GM21528 (cell line): Measurements from ENCODE around the gene AMFR.

ENCODE experiments used
- ATAC-seq: cut with Tn5 transposase; IDR thresholded peaks from one replicate; pipeline ENCODE4 v1.9.1; 2021; ENCODE audit warnings: mild to moderate bottlenecking, moderate library complexity; ENCODE audit not compliant: unreplicated experiment, low FRiP score

Gene AMFR

GRCh38 chr16:56424791-56425438 is 430 bp downstream of the AMFR start:
- ATAC-seq = peak; percentile 33

- ATAC-seq = no peak
Measured at GRCh38 chr16:56424404-56424764, 961 bp downstream of the AMFR start.

GRCh38 chr16:56423584-56424403 is 1.6 kb downstream of the AMFR start:
- ATAC-seq = no peak

- ATAC-seq = no peak
Measured at GRCh38 chr16:56422896-56423441, 2.4 kb downstream of the AMFR start.

- ATAC-seq = no peak
Measured at GRCh38 chr16:56421976-56422669, 3.2 kb downstream of the AMFR start.

GRCh38 chr16:56421313-56421712 is 4.0 kb downstream of the AMFR start:
- no peak for ATAC-seq

GRCh38 chr16:56420613-56421012 is 4.7 kb downstream of the AMFR start:
- no peak for ATAC-seq

- no peak for ATAC-seq
Measured at GRCh38 chr16:56419740-56420548, 5.4 kb downstream of the AMFR start.

- no peak for ATAC-seq
Measured at GRCh38 chr16:56417138-56417537, 8.2 kb downstream of the AMFR start.

GRCh38 chr16:56415875-56416274 is 9.5 kb downstream of the AMFR start:
- no peak for ATAC-seq

GRCh38 chr16:56414366-56414765 is 11.0 kb downstream of the AMFR start:
- no peak for ATAC-seq

GRCh38 chr16:56413381-56413780 is 12.0 kb downstream of the AMFR start:
- no peak for ATAC-seq

- ATAC-seq = no peak
Measured at GRCh38 chr16:56411624-56412023, 13.7 kb downstream of the AMFR start.

GRCh38 chr16:56411123-56411522 is 14.2 kb downstream of the AMFR start:
- no peak for ATAC-seq

GRCh38 chr16:56409195-56409594 is 16.1 kb downstream of the AMFR start:
- ATAC-seq = no peak

- ATAC-seq = no peak
Measured at GRCh38 chr16:56408379-56409098, 16.8 kb downstream of the AMFR start.

- ATAC-seq = no peak
Measured at GRCh38 chr16:56405977-56406672, 19.2 kb downstream of the AMFR start.

GRCh38 chr16:56401482-56401881 is 23.9 kb downstream of the AMFR start:
- ATAC-seq = no peak

- no peak for ATAC-seq
Measured at GRCh38 chr16:56400458-56400857, 24.9 kb downstream of the AMFR start.
